Measurements from ENCODE around the gene RNF146. TPM values are rescaled to one million over a fixed set of nuclear protein-coding genes. Genes with fewer than 3 reads are reported as not detected.

Gene RNF146
- total and polyA plus RNA-seq, 8 donors, result 8.7 to 28.6 (median 15.4) TPM

GRCh38 chr6:127290391-127291265, 24.0 kb downstream of the RNF146 start:
- TF ChIP-seq CTCF (IDR thresholded peaks at IDR 0.05), result no peak
- no peak for ATAC-seq
- WGBS, 2 donors, result 84 to 92% methylated on average over 4 of the region's 4 CpGs
- H3K4me1 ChIP-seq, result peaks cover 0 to 17% (median 0%) of the 10 kb centered on the region in 3 donors
- peaks cover 0 to 18% (median 8%) of the 10 kb centered on the region in 3 donors for H3K36me3 ChIP-seq
- H3K4me3 ChIP-seq, result no peak overlapping the region
- FAIRE-seq, result no peak
- intact Hi-C loops (cut with DNase I), result no loop called here
- no peak for DNase-seq
- H3K9me3 ChIP-seq, result no peaks in the 10 kb centered on the region
- no peaks in the 10 kb centered on the region for H3K27me3 ChIP-seq
- no peak overlapping the region for H3K27ac ChIP-seq

GRCh38 chr6:127291495-127291894, 24.8 kb downstream of the RNF146 start:
- intact Hi-C loops (cut with DNase I), result no loop called here
- WGBS, 2 donors, result 47 to 48% methylated on average over 5 of the region's 5 CpGs
- FAIRE-seq (no peak), ATAC-seq (no peak), DNase-seq (no peak)
- Histone ChIP-seq H3K4me1 (peaks cover 0 to 17% (median 0%) of the 10 kb centered on the region in 3 donors), H3K36me3 (peaks cover 0 to 12% (median 5%) of the 10 kb centered on the region in 3 donors), H3K9me3 (no peaks in the 10 kb centered on the region), H3K4me3 (no peak overlapping the region), H3K27me3 (no peaks in the 10 kb centered on the region), H3K27ac (no peak overlapping the region)
- no peak for TF ChIP-seq CTCF (IDR thresholded peaks at IDR 0.05)

DNA sequence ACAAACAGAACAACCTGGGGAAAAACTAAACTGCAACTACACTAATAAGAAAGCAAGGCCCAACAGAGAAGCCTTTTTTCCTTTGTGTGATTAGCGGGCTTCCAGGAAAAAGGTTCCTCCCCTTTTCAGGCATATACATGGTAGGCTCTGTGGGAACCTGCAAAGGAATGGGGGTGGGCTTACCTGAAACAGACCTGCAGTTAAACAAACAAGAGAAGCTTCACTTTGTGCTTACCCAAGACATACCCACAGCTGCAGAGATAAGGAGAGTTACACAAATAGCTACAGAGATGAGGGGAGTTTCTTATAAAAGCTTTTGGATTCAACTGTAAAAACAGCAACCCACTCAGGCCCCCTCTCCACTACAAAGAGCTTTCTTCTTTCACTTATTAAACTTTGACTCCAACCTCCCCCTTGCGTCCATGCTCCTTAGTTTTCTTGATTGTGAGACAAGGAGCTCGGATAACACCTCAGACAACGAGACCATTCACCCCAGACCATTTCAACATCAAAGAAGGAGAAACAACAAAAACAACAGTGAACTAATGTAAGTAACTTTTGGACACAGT, 30.9 kb downstream of the RNF146 start:
- WGBS, 2 donors, result 93 to 96% methylated on average over 4 of the region's 4 CpGs
- TF ChIP-seq CTCF (IDR thresholded peaks at IDR 0.05), result no peak
- FAIRE-seq, result no peak
- no peak overlapping the region for H3K4me3 ChIP-seq
- no peaks in the 10 kb centered on the region for H3K36me3 ChIP-seq
- no peaks in the 10 kb centered on the region for H3K27me3 ChIP-seq
- H3K9me3 ChIP-seq, result no peaks in the 10 kb centered on the region
- H3K4me1 ChIP-seq, result peaks cover 0 to 14% (median 12%) of the 10 kb centered on the region in 3 donors
- ATAC-seq, result no peak
- intact Hi-C loops (cut with DNase I), result no loop called here
- DNase-seq, result no peak
- H3K27ac ChIP-seq, result no peak overlapping the region

DNA sequence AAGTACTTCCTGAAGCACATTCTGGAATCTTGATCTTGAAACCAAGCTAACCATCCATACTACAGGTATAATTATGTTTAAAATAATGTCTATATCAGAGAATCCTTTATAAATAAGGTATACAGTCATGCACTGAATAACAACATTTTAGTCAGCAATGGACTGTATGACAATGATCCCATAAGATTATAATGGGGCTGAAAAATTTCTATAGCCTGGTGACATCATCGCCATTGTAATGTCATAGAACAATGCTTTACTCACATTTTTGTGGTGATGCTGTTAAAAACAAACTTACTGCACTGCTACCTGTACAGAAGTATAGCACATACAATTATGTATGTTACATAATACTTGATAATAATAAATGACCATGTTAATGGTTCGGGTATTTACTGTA, 31.8 kb downstream of the RNF146 start:
- ATAC-seq, result no peak
- peaks cover 0 to 14% (median 12%) of the 10 kb centered on the region in 3 donors for H3K4me1 ChIP-seq
- 70 to 94% methylated on average over 2 of the region's 2 CpGs for WGBS, 2 donors
- no peaks in the 10 kb centered on the region for H3K9me3 ChIP-seq
- H3K4me3 ChIP-seq, result no peak overlapping the region
- H3K27ac ChIP-seq, result no peak overlapping the region
- no peak for FAIRE-seq
- H3K27me3 ChIP-seq, result no peaks in the 10 kb centered on the region
- H3K36me3 ChIP-seq, result no peaks in the 10 kb centered on the region
- TF ChIP-seq CTCF (IDR thresholded peaks at IDR 0.05), result no peak
- no peak for DNase-seq
- intact Hi-C loops (cut with DNase I), result no loop called here
